Activated naive CD4-positive, alpha-beta T cell treated with anti-CD3 and anti-CD28 coated beads for 36 hours (primary cell): Measurements from ENCODE around the gene CDC42EP5. TPM values are rescaled to one million over a fixed set of nuclear protein-coding genes. Genes with fewer than 3 reads are reported as not detected.
"Not testable (repeated sequence)": the region's sequence is repeated elsewhere in the genome, so short reads cannot be mapped to it uniquely, and the experiment has no call there.

ENCODE experiments used
- CTCF ChIA-PET: fragments of 350-600 bp; sonication (Branson Sonifier 250); formaldehyde crosslinking; loops from one replicate; lab custom pipeline; 2021; ENCODE audit warnings: antibody characterized with exemption; lab: Charles Lee
- DNase-seq: peaks from one replicate; pipeline ENCODE4 v3.0.0-alpha.2; 2020
- H3K27ac Mint-ChIP-seq: one replicate; pipeline ENCODE4 v1.8.0; 2021; ENCODE audit warnings: mild to moderate bottlenecking, mixed read lengths
- H3K27me3 Mint-ChIP-seq: one replicate; pipeline ENCODE4 v1.8.0; 2021; ENCODE audit warnings: low read depth, mixed read lengths
- H3K36me3 Mint-ChIP-seq: one replicate; pipeline ENCODE4 v1.8.0; 2021; ENCODE audit warnings: low read depth, mixed read lengths
- H3K4me1 Mint-ChIP-seq: one replicate; pipeline ENCODE4 v1.8.0; 2021; ENCODE audit warnings: low read depth, mixed read lengths
- H3K4me3 Mint-ChIP-seq: one replicate; pipeline ENCODE4 v1.8.0; 2021; ENCODE audit warnings: mild to moderate bottlenecking, moderate library complexity, mixed read lengths
- H3K9me3 Mint-ChIP-seq: one replicate; pipeline ENCODE4 v1.8.0; 2021; ENCODE audit warnings: mixed read lengths
- intact Hi-C: fragments of 100-400 bp; cut with micrococcal nuclease; formaldehyde crosslinking; loops from one replicate; pipeline ENCODE4 v1.15.1; 2023
- total RNA-seq, 2 experiments: library from RNA; stranded (reverse); gene quantifications; one replicate each; pipeline ENCODE4 v1.2.3, GENCODE V29; 2021

Gene CDC42EP5
- total RNA-seq, 2 experiments from 2014 or later, result not detected

GRCh38 chr19:54451331-54451871 lies 21.7 kb downstream of the CDC42EP5 start:
- Mint-ChIP-seq H3K4me3 (peak overlapping the region; percentile 100), H3K4me1 (peaks cover 41% of the 10 kb centered on the region), H3K36me3 (peaks cover 56% of the 10 kb centered on the region), H3K27ac (peak overlapping the region; percentile 99), H3K9me3 (no peaks in the 10 kb centered on the region), H3K27me3 (no peaks in the 10 kb centered on the region)
- intact Hi-C loops, result no loop called here
- CTCF ChIA-PET, result no interaction called here
- DNase-seq, result no peak

GRCh38 chr19:54449701-54450069 lies 23.4 kb downstream of the CDC42EP5 start:
- intact Hi-C loops, result loop anchor here (1.0 to 10.0 kb wide), 7 partner anchors 15 to 613 kb away; partner anchors contain the start of genes CNOT3, PRPF31, RDH13 and TFPT
- H3K27ac Mint-ChIP-seq, result peak overlapping the region; percentile 99
- CTCF ChIA-PET, result interaction anchor here (1.2 kb wide), 1 partner anchor 12 kb away, joined by 7 read pairs; no protein-coding TSS in a partner anchor
- peaks cover 45% of the 10 kb centered on the region for H3K4me1 Mint-ChIP-seq
- no peaks in the 10 kb centered on the region for H3K9me3 Mint-ChIP-seq
- H3K36me3 Mint-ChIP-seq, result peaks cover 50% of the 10 kb centered on the region
- no peak for DNase-seq
- peak overlapping the region; percentile 100 for H3K4me3 Mint-ChIP-seq
- H3K27me3 Mint-ChIP-seq, result no peaks in the 10 kb centered on the region

DNA sequence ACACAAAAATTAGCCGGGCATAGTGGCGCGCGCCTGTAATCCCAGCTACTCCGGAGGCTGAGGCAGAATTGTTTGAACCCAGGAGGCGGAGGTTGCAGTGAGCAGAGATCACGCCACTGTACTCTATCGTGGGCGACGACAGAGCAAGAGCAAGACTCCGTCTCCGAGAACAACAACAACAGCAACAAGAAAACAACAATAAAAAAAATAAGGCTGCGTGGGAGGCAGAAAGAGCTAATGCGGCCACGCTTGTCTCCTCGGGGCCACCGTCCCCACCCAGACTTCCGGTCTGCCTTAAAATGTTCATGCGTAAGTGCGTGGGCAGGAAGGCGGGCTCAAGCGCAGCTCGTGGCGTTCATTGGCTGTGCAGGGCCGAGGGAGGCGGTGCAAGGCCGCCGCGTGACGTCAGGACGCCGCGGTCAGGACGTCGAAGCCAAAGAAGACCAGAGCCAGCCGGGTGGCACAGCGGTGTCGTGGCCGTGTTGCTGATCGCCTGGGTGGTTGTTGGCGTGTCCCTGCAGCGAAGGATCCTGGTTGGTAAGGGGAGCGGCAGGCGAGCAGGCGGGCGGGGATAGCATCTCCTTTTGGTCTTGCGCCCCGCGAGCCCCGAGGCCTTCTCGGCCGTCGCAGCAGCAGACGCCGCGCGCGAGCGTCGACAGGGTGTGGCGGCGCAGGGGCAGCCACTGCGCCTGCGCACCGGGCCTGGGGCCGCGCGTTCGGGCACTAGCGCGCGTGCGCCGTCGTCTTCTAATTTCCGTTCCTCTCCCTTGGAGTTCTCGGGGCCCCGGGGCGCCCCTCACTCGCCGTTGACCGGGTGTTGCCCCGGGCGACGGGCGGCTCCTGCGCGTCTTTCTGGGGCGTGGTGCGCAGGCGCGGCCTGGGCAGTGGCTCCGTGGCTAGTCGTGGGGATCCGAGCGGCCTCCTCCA lies 24.1 kb downstream of the CDC42EP5 start, which contains the start of gene LENG8:
LENG8 (plus strand) TSS at position 426 of the 927 bp plus-strand sequence. CDS start 2,146 bp downstream, outside the sequence.
- Mint-ChIP-seq H3K4me1 (peaks cover 45% of the 10 kb centered on the region), H3K27me3 (no peaks in the 10 kb centered on the region), H3K4me3 (peak within 1 kb of the TSS; percentile 100), H3K36me3 (peaks cover 48% of the 10 kb centered on the region), H3K9me3 (no peaks in the 10 kb centered on the region), H3K27ac (peak within 1 kb of the TSS; percentile 99)
- intact Hi-C loops, result loop anchor here (1.0 to 10.0 kb wide), 7 partner anchors 15 to 614 kb away; partner anchors contain the start of genes CNOT3, PRPF31, RDH13 and TFPT
- CTCF ChIA-PET, result interaction anchor here (0.9 to 2.2 kb wide), 3 partner anchors 10 to 13 kb away, joined by 3 to 13 read pairs (median 7); no protein-coding TSS in a partner anchor
- DNase-seq, result peak; percentile 98

DNA sequence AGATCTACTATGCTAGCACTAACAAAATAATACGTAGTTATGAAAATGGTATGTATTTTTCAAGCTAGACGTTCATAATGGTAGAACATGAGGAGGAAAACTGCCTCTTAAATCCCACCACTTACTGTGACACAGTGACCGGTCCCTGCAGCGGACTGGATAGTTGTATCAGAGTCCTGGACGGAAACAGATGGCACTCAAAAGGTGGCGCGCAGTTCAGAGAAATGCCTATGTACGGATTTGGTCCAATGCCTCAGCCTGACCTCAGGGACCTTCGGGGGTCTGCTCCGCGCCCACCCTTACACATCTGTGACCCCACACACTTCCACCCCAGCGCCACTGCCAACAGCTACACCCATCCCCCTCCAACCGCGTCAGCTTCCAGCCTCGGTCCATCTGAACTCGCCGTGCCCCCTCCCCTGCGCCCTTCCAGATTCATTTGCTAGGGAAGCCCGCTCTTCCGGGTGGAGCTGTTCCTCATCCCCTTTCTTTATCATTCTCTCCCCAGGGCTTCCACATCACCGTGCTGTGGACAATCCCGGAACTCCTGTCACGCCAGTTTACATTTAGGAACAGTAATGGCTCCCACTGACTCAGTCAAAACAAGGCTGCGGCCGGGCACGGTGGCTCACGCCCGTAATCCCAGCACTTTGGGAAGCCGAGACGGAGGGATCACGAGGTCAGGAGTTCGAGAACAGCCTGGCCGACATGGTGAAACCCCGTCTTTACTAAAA lies 24.9 kb downstream of the CDC42EP5 start:
- H3K9me3 Mint-ChIP-seq, result no peaks in the 10 kb centered on the region
- intact Hi-C loops, result loop anchor here (2.0 to 10.0 kb wide), 5 partner anchors 121 to 615 kb away; partner anchors contain the start of genes PRPF31, RDH13, TFPT and TSEN34
- CTCF ChIA-PET, result interaction anchor here (0.8 to 2.2 kb wide), 3 partner anchors 9 to 32 kb away, joined by 3 to 13 read pairs (median 3); no protein-coding TSS in a partner anchor
- peak overlapping the region; percentile 100 for H3K4me3 Mint-ChIP-seq
- peaks cover 46% of the 10 kb centered on the region for H3K4me1 Mint-ChIP-seq
- peaks cover 45% of the 10 kb centered on the region for H3K36me3 Mint-ChIP-seq
- H3K27me3 Mint-ChIP-seq, result no peaks in the 10 kb centered on the region
- H3K27ac Mint-ChIP-seq, result peak overlapping the region; percentile 99
- peak; percentile 55 for DNase-seq

GRCh38 chr19:54446349-54446748 lies 26.7 kb downstream of the CDC42EP5 start:
- intact Hi-C loops, result loop anchor here (5.0 to 10.0 kb wide), 2 partner anchors 119 to 282 kb away; no protein-coding TSS in a partner anchor
- H3K27me3 Mint-ChIP-seq, H3K9me3 Mint-ChIP-seq, DNase-seq, CTCF ChIA-PET, H3K27ac Mint-ChIP-seq, H3K4me3 Mint-ChIP-seq: not testable (repeated sequence)
- Mint-ChIP-seq H3K36me3 (peaks cover 36% of the 10 kb centered on the region), H3K4me1 (peaks cover 40% of the 10 kb centered on the region)

DNA sequence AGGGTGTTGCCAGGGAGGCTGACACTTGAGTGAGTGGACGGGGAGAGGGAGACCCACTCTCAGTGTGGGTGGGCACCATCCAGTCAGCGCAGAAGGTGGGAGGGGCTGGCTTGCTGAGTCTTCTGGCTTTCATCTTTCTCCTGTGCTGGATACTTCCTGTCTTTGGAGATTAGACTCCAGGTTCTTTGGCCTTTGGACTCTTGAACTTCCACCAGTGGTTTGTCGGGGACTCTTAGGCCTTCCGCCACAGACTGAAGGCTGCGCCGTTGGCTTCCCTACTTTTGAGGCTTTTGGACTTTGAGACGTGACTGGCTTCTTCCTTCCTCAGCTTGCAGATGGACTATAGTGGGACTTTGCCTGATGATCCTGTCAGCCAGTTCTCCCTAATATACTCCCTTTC lies 28.4 kb downstream of the CDC42EP5 start:
- intact Hi-C loops, result loop anchor here (5.0 to 10.0 kb wide), 2 partner anchors 117 to 280 kb away; no protein-coding TSS in a partner anchor
- Mint-ChIP-seq H3K4me3 (no peak overlapping the region), H3K9me3 (no peaks in the 10 kb centered on the region), H3K36me3 (peaks cover 22% of the 10 kb centered on the region), H3K4me1 (peaks cover 26% of the 10 kb centered on the region), H3K27me3 (no peaks in the 10 kb centered on the region), H3K27ac (no peak overlapping the region)
- no peak for DNase-seq
- CTCF ChIA-PET, result interaction anchor here (0.6 kb wide), 1 partner anchor 639 kb away, joined by 4 read pairs; no protein-coding TSS in a partner anchor

DNA sequence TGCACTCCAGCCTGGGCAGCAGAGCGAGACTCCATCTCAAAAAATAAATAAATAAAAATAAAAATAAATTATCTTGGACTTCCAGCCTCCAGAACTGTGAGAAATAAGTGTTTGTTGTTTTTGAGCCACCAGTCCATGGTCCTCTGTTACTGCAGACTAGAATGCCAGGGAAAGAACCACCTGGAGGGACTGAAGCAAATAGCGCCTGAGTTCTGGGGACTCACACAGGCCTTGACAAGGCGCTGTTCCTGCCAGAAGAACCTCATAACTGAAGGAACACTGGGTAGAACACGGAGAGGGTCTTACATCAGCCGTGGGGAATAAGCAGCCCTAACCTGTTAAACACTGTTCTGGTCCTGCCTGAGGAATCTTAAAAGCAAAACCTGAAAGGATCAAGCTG lies 32.5 kb downstream of the CDC42EP5 start:
- H3K4me3 Mint-ChIP-seq, result no peak overlapping the region
- no peaks in the 10 kb centered on the region for H3K9me3 Mint-ChIP-seq
- CTCF ChIA-PET, result interaction anchor here (2.8 kb wide), 1 partner anchor 8 kb away, joined by 13 read pairs; the partner anchor contains the start of gene LENG8
- H3K27ac Mint-ChIP-seq, result no peak overlapping the region
- peaks cover 12% of the 10 kb centered on the region for H3K36me3 Mint-ChIP-seq
- no peaks in the 10 kb centered on the region for H3K27me3 Mint-ChIP-seq
- H3K4me1 Mint-ChIP-seq, result peaks cover 14% of the 10 kb centered on the region
- DNase-seq, result no peak
- intact Hi-C loops, result loop anchor here (10.0 kb wide), 1 partner anchor 276 kb away; no protein-coding TSS in a partner anchor

- Mint-ChIP-seq H3K4me3 (no peak overlapping the region), H3K9me3 (no peaks in the 10 kb centered on the region), H3K27me3 (no peaks in the 10 kb centered on the region), H3K27ac (no peak overlapping the region), H3K36me3 (peaks cover 8% of the 10 kb centered on the region), H3K4me1 (peaks cover 23% of the 10 kb centered on the region)
- peak; percentile 53 for DNase-seq
- intact Hi-C loops, result no loop called here
- CTCF ChIA-PET, result interaction anchor here (0.6 to 2.8 kb wide), 9 partner anchors 9 to 1262 kb away, joined by 3 to 13 read pairs (median 3); partner anchors contain the start of gene LENG8
Measured at GRCh38 chr19:54439174-54439851, 33.8 kb downstream of the CDC42EP5 start.

DNA sequence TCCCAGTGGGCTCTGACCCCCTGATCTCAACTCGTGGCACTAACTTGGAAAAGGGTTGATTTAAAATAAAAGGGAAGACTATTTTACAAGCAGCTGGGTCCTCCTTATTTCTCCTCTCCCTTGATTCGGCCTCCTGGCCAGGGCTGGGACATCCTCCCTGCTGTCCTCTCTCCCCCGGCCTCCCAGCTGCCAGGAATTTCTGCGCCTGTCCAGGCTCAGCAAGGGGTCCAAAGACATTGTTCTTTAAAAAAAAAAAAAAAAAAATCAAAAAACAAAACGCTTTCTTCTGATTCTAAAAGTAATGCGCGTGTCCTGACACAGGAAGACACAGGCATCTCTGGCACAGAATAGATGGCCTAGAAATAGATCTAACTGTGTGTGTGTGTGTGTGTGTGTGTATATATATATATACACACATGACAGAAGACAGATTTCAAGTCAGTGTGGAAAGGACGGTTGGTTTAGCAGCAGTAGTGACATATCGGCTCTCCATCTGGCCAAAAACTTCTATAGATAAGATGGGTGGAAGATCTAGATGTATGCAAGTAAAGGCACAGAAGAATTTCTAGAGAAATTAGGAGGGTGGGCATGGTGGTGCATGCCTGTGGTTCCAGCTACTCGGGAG lies 36.4 kb downstream of the CDC42EP5 start:
- H3K4me1 Mint-ChIP-seq, result peaks cover 22% of the 10 kb centered on the region
- H3K27ac Mint-ChIP-seq, result no peak overlapping the region
- H3K36me3 Mint-ChIP-seq, result peaks cover 2% of the 10 kb centered on the region
- DNase-seq, result no peak
- intact Hi-C loops, result no loop called here
- no peaks in the 10 kb centered on the region for H3K9me3 Mint-ChIP-seq
- no peak overlapping the region for H3K4me3 Mint-ChIP-seq
- CTCF ChIA-PET, result no interaction called here
- no peaks in the 10 kb centered on the region for H3K27me3 Mint-ChIP-seq

- no peaks in the 10 kb centered on the region for H3K9me3 Mint-ChIP-seq
- peaks cover 2% of the 10 kb centered on the region for H3K36me3 Mint-ChIP-seq
- no peaks in the 10 kb centered on the region for H3K27me3 Mint-ChIP-seq
- no peak for DNase-seq
- no peak overlapping the region for H3K27ac Mint-ChIP-seq
- H3K4me1 Mint-ChIP-seq, result peaks cover 26% of the 10 kb centered on the region
- no peak overlapping the region for H3K4me3 Mint-ChIP-seq
- intact Hi-C loops, result no loop called here
- CTCF ChIA-PET, result interaction anchor here (0.5 kb wide), 1 partner anchor 525 kb away, joined by 3 read pairs; no protein-coding TSS in a partner anchor
Measured at GRCh38 chr19:54436031-54436523, 37.0 kb downstream of the CDC42EP5 start.
